Vagina (tissue), 2 donors: Measurements from ENCODE around the gene ITM2C. TPM values are rescaled to one million over a fixed set of nuclear protein-coding genes. Genes with fewer than 3 reads are reported as not detected.

Experiments
- DNase-seq, 2 donors: peaks; one replicate each; pipeline ENCODE4 v3.0.0-alpha.2; 2017; ENCODE audit errors: extremely low spot score in 2 of 2
- H3K27ac ChIP-seq: fragments of 200-600 bp; sonication (generic); one replicate; pipeline ENCODE4 v1.5.1; 2019
- H3K27me3 ChIP-seq: fragments of 200-600 bp; sonication (generic); one replicate; pipeline ENCODE4 v1.5.1; 2019
- H3K36me3 ChIP-seq, 2 donors: fragments of 200-600 bp; sonication (generic); one replicate each; pipeline ENCODE4 v1.5.1; 2017 to 2019
- H3K4me1 ChIP-seq: fragments of 200-600 bp; sonication (generic); one replicate; pipeline ENCODE4 v1.5.1; 2019
- H3K4me3 ChIP-seq, 2 donors: fragments of 200-600 bp; sonication (generic); 1 replicate in 1 of 2; 2 replicates in 1 of 2; pipeline ENCODE4 v1.5.1; 2016 to 2019
- H3K9me3 ChIP-seq: fragments of 200-600 bp; sonication (generic); one replicate; pipeline ENCODE4 v1.5.1; 2019
- CTCF ChIP-seq, 3 experiments: fragments of 450-650 bp in 2 of 3; fragments of 200-600 bp in 1 of 3; sonication (generic) in 1 of 3; IDR thresholded peaks; one replicate each; pipeline ENCODE4 v1.5.1; 2017 to 2019; ENCODE audit warnings: antibody characterized with exemption in 3 of 3, mild to moderate bottlenecking in 2 of 3, moderate library complexity in 2 of 3
- POLR2A ChIP-seq, 2 donors: fragments of 450-650 bp; IDR thresholded peaks; one replicate each; pipeline ENCODE4 v1.6.1; 2017; ENCODE audit warnings: antibody characterized with exemption in 2 of 2, mild to moderate bottlenecking in 2 of 2, moderate library complexity in 2 of 2
- POLR2AphosphoS5 ChIP-seq, 2 donors: sonication (generic); formaldehyde crosslinking; IDR thresholded peaks; one replicate each; pipeline ENCODE4 v1.9.0; 2017; ENCODE audit warnings: antibody characterized with exemption in 2 of 2, mild to moderate bottlenecking in 2 of 2, low read depth in 1 of 2; ENCODE audit not compliant: insufficient read depth in 1 of 2
- intact Hi-C: fragments of 100-400 bp; cut with DNase I; formaldehyde crosslinking; loops from one replicate; pipeline ENCODE4 v1.15.1; 2023
- total RNA-seq: library from RNA; depleted of rRNA; stranded (reverse); fragments of >200 nt; gene quantifications from one replicate; pipeline ENCODE4 v1.2.3, GENCODE V29; 2016

Gene ITM2C
- total RNA-seq, 1 donor from 2014 or later, result 86.2 TPM

- H3K9me3 ChIP-seq, result no peaks in the 10 kb centered on the region
- no peak for DNase-seq
- no peaks in the 10 kb centered on the region for H3K4me1 ChIP-seq
- intact Hi-C loops, result no loop called here
- TF ChIP-seq POLR2AphosphoS5 (IDR thresholded peaks at IDR 0.05; ENCODE audit: insufficient read depth in 1 of 2, low read depth in 1 of 2), result no peak
- no peak for TF ChIP-seq CTCF (IDR thresholded peaks at IDR 0.05)
- TF ChIP-seq POLR2A (IDR thresholded peaks at IDR 0.05), result no peak
- no peaks in the 10 kb centered on the region for H3K27me3 ChIP-seq
- H3K36me3 ChIP-seq, result peaks cover 0 to 17% of the 10 kb centered on the region in 2 donors
- no peak overlapping the region for H3K4me3 ChIP-seq
- no peak overlapping the region for H3K27ac ChIP-seq
These were observed 14.6 kb downstream of the ITM2C start for GRCh38 chr2:230879271-230879882.

- TF ChIP-seq CTCF (IDR thresholded peaks at IDR 0.05), result no peak
- no peak for TF ChIP-seq POLR2AphosphoS5 (IDR thresholded peaks at IDR 0.05; ENCODE audit: insufficient read depth in 1 of 2, low read depth in 1 of 2)
- TF ChIP-seq POLR2A (IDR thresholded peaks at IDR 0.05), result no peak
- DNase-seq, result no peak
- Histone ChIP-seq H3K36me3 (peaks cover 0 to 17% of the 10 kb centered on the region in 2 donors), H3K4me3 (no peak overlapping the region), H3K27ac (no peak overlapping the region), H3K4me1 (no peaks in the 10 kb centered on the region), H3K27me3 (no peaks in the 10 kb centered on the region), H3K9me3 (no peaks in the 10 kb centered on the region)
- intact Hi-C loops, result no loop called here
These were observed 15.1 kb downstream of the ITM2C start for GRCh38 chr2:230879891-230880290.

GRCh38 chr2:230881840-230882239, 17.1 kb downstream of the ITM2C start:
- intact Hi-C loops, result no loop called here
- TF ChIP-seq POLR2A (IDR thresholded peaks at IDR 0.05), result no peak
- TF ChIP-seq CTCF (IDR thresholded peaks at IDR 0.05), result no peak
- TF ChIP-seq POLR2AphosphoS5 (IDR thresholded peaks at IDR 0.05; ENCODE audit: insufficient read depth in 1 of 2, low read depth in 1 of 2), result no peak
- no peak overlapping the region for H3K4me3 ChIP-seq
- peaks cover 0 to 12% of the 10 kb centered on the region in 2 donors for H3K36me3 ChIP-seq
- H3K27me3 ChIP-seq, result no peaks in the 10 kb centered on the region
- H3K4me1 ChIP-seq, result no peaks in the 10 kb centered on the region
- DNase-seq, result no peak
- H3K9me3 ChIP-seq, result no peaks in the 10 kb centered on the region
- no peak overlapping the region for H3K27ac ChIP-seq

- Histone ChIP-seq H3K4me3 (no peak overlapping the region), H3K4me1 (no peaks in the 10 kb centered on the region), H3K36me3 (no peaks in the 10 kb centered on the region), H3K9me3 (no peaks in the 10 kb centered on the region), H3K27ac (no peak overlapping the region), H3K27me3 (no peaks in the 10 kb centered on the region)
- DNase-seq, result no peak
- no peak for TF ChIP-seq CTCF (IDR thresholded peaks at IDR 0.05)
- no peak for TF ChIP-seq POLR2A (IDR thresholded peaks at IDR 0.05)
- TF ChIP-seq POLR2AphosphoS5 (IDR thresholded peaks at IDR 0.05; ENCODE audit: insufficient read depth in 1 of 2, low read depth in 1 of 2), result no peak
- intact Hi-C loops, result no loop called here
These were observed 20.9 kb downstream of the ITM2C start for GRCh38 chr2:230885463-230886130.

GRCh38 chr2:230886206-230886605, 21.5 kb downstream of the ITM2C start:
- TF ChIP-seq CTCF (IDR thresholded peaks at IDR 0.05), result no peak
- no peak for TF ChIP-seq POLR2AphosphoS5 (IDR thresholded peaks at IDR 0.05; ENCODE audit: insufficient read depth in 1 of 2, low read depth in 1 of 2)
- no peak for TF ChIP-seq POLR2A (IDR thresholded peaks at IDR 0.05)
- intact Hi-C loops, result no loop called here
- no peaks in the 10 kb centered on the region for H3K9me3 ChIP-seq
- no peaks in the 10 kb centered on the region for H3K36me3 ChIP-seq
- H3K27ac ChIP-seq, result no peak overlapping the region
- H3K4me1 ChIP-seq, result no peaks in the 10 kb centered on the region
- H3K4me3 ChIP-seq, result no peak overlapping the region
- DNase-seq, result no peak
- H3K27me3 ChIP-seq, result no peaks in the 10 kb centered on the region
